HFFc6 (cell line): Measurements from ENCODE around the gene MTMR3. TPM values are rescaled to one million over a fixed set of nuclear protein-coding genes. Genes with fewer than 3 reads are reported as not detected.

ENCODE experiments used
- DNase-seq: peaks from one replicate; pipeline ENCODE4 v3.0.0-alpha.2; 2018
- H3K27ac Mint-ChIP-seq: 2 replicates; pipeline ENCODE4 v1.8.0; 2020; ENCODE audit warnings: mild to moderate bottlenecking, mixed read lengths
- H3K27me3 Mint-ChIP-seq: 2 replicates; pipeline ENCODE4 v1.8.0; 2021; ENCODE audit warnings: mild to moderate bottlenecking, moderate library complexity, mixed read lengths; ENCODE audit not compliant: insufficient read depth
- H3K36me3 Mint-ChIP-seq: 2 replicates; pipeline ENCODE4 v1.8.0; 2021; ENCODE audit warnings: low read depth, mixed read lengths
- H3K4me1 Mint-ChIP-seq: 2 replicates; pipeline ENCODE4 v1.8.0; 2020; ENCODE audit warnings: low read depth, mixed read lengths
- H3K4me3 Mint-ChIP-seq: 2 replicates; pipeline ENCODE4 v1.8.0; 2020; ENCODE audit warnings: mild to moderate bottlenecking, moderate library complexity, mixed read lengths
- H3K9me3 Mint-ChIP-seq: 2 replicates; pipeline ENCODE4 v1.8.0; 2020; ENCODE audit warnings: mild to moderate bottlenecking, mixed read lengths
- CTCF ChIP-seq: fragments of 200-600 bp; sonication (generic); IDR thresholded peaks from 2 replicates; pipeline ENCODE4 v1.5.0; 2021; ENCODE audit warnings: antibody characterized with exemption, mild to moderate bottlenecking
- total RNA-seq, 6 experiments: library from RNA; stranded (reverse); fragmentation: NEBNext Ultra II Directional; extraction: Animal tissue kit (Norgen Biotek cat#: 25700); gene quantifications; 2 replicates in 1 of 6; 3 replicates in 5 of 6; pipeline ENCODE4 v1.2.3, GENCODE V29; 2021

MTMR3 gene
- total RNA-seq, 6 experiments from 2014 or later, result 19.0 to 27.0 (median 21.7) TPM

GRCh38 chr22:29945435-29945834 is 62.5 kb downstream of the MTMR3 start:
- H3K27me3 Mint-ChIP-seq, result no peaks in the 10 kb centered on the region; the same call in 1 of the 2 replicates
- no peak for TF ChIP-seq CTCF
- peaks cover 4% of the 10 kb centered on the region; the same call in 1 of the 2 replicates for H3K9me3 Mint-ChIP-seq
- peaks cover 62% of the 10 kb centered on the region for H3K4me1 Mint-ChIP-seq
- no peak overlapping the region for H3K4me3 Mint-ChIP-seq
- DNase-seq, result no peak
- peaks cover 13% of the 10 kb centered on the region for H3K36me3 Mint-ChIP-seq
- H3K27ac Mint-ChIP-seq, result no peak overlapping the region

GRCh38 chr22:29946220-29946619 is 63.2 kb downstream of the MTMR3 start:
- H3K27me3 Mint-ChIP-seq, result no peaks in the 10 kb centered on the region; the same call in 1 of the 2 replicates
- no peak overlapping the region for H3K27ac Mint-ChIP-seq
- peaks cover 13% of the 10 kb centered on the region for H3K36me3 Mint-ChIP-seq
- H3K4me1 Mint-ChIP-seq, result peaks cover 60% of the 10 kb centered on the region
- H3K9me3 Mint-ChIP-seq, result peaks cover 4% of the 10 kb centered on the region; the same call in 1 of the 2 replicates
- H3K4me3 Mint-ChIP-seq, result no peak overlapping the region
- TF ChIP-seq CTCF, result no peak
- no peak for DNase-seq

- no peak for TF ChIP-seq CTCF
- no peaks in the 10 kb centered on the region; the same call in 1 of the 2 replicates for H3K27me3 Mint-ChIP-seq
These were observed 64.7 kb downstream of the MTMR3 start for GRCh38 chr22:29947410-29948384.

GRCh38 chr22:29948385-29948769 is 65.4 kb downstream of the MTMR3 start:
- Mint-ChIP-seq H3K27ac (peak overlapping the region; percentile 19; the same call in 1 of the 2 replicates), H3K9me3 (no peaks in the 10 kb centered on the region), H3K36me3 (no peaks in the 10 kb centered on the region), H3K4me1 (peaks cover 61% of the 10 kb centered on the region), H3K4me3 (peak overlapping the region; percentile 24; the same call in 1 of the 2 replicates), H3K27me3 (no peaks in the 10 kb centered on the region)
- DNase-seq, result no peak
- no peak for TF ChIP-seq CTCF

More at GRCh38 chr22:29947410-29948384, 64.7 kb downstream of the MTMR3 start:
- Mint-ChIP-seq H3K4me3 (peak overlapping the region; percentile 24), H3K27ac (peak overlapping the region; percentile 19), H3K9me3 (no peaks in the 10 kb centered on the region), H3K4me1 (peaks cover 61% of the 10 kb centered on the region), H3K36me3 (0 out of 2 replicates have a peak, but pooled peaks cover 2% of the 10 kb centered on the region)
- no peak for DNase-seq

- Mint-ChIP-seq H3K27me3 (no peaks in the 10 kb centered on the region), H3K36me3 (no peaks in the 10 kb centered on the region), H3K4me3 (no peak overlapping the region), H3K4me1 (peaks cover 55% of the 10 kb centered on the region), H3K9me3 (no peaks in the 10 kb centered on the region), H3K27ac (no peak overlapping the region)
- no peak for TF ChIP-seq CTCF
- DNase-seq, result no peak
These were observed 66.9 kb downstream of the MTMR3 start for GRCh38 chr22:29949872-29950271.
